MCF 10A (cell line): ENCODE measurements around the gene ELL2. TPM values are rescaled to one million over a fixed set of nuclear protein-coding genes. Genes with fewer than 3 reads are reported as not detected.
"Not testable (repeated sequence)": the region's sequence is repeated elsewhere in the genome, so short reads cannot be mapped to it uniquely, and the experiment has no call there.

Source experiments
- BruUV-seq: library from RNA; stranded (reverse); fragments of 400-500 nt; replicated peaks from 2 replicates; lab custom pipeline; 2021; lab: Mats Ljungman, UMichigan
- CTCF ChIA-PET: fragments of 300-600 bp; sonication (Branson Sonifier 250); formaldehyde crosslinking; extraction: SDS; loops from one replicate; lab custom pipeline; 2021; ENCODE audit warnings: antibody characterized with exemption, inconsistent platforms; lab: Yijun Ruan, JAX
- POLR2A ChIA-PET: fragments of 300-600, 350-650 bp; sonication (Branson Sonifier 250); formaldehyde crosslinking; extraction: SDS; loops from one replicate; lab custom pipeline; 2020; ENCODE audit warnings: antibody characterized with exemption, inconsistent platforms; lab: Yijun Ruan, JAX
- DNase-seq: peaks from one replicate; pipeline ENCODE4 v3.0.0-alpha.2; 2018; ENCODE audit not compliant: unreplicated experiment
- H3K27ac Mint-ChIP-seq: one replicate; pipeline ENCODE4 v1.8.0; 2022; ENCODE audit warnings: mild to moderate bottlenecking, low read depth, mixed read lengths; ENCODE audit not compliant: unreplicated experiment
- H3K27me3 Mint-ChIP-seq: one replicate; pipeline ENCODE4 v1.8.0; 2022; ENCODE audit warnings: mixed read lengths; ENCODE audit not compliant: insufficient read depth, unreplicated experiment
- H3K36me3 Mint-ChIP-seq: one replicate; pipeline ENCODE4 v1.8.0; 2022; ENCODE audit warnings: mild to moderate bottlenecking, moderate library complexity, mixed read lengths; ENCODE audit not compliant: insufficient read depth, unreplicated experiment
- H3K4me1 Mint-ChIP-seq: one replicate; pipeline ENCODE4 v1.8.0; 2022; ENCODE audit warnings: mixed read lengths; ENCODE audit not compliant: insufficient read depth, unreplicated experiment
- H3K4me3 Mint-ChIP-seq: one replicate; pipeline ENCODE4 v1.8.0; 2022; ENCODE audit warnings: mild to moderate bottlenecking, moderate library complexity, mixed read lengths; ENCODE audit not compliant: unreplicated experiment
- H3K9me3 Mint-ChIP-seq: one replicate; pipeline ENCODE4 v1.8.0; 2022; ENCODE audit warnings: mixed read lengths; ENCODE audit not compliant: unreplicated experiment
- CTCF ChIP-seq: fragments of 200-600 bp; IDR thresholded peaks from one replicate; pipeline ENCODE4 v1.8.0; 2022; ENCODE audit warnings: antibody characterized with exemption, mild to moderate bottlenecking; ENCODE audit not compliant: unreplicated experiment
- intact Hi-C: fragments of 100-400 bp; cut with micrococcal nuclease; formaldehyde crosslinking; loops from 2 replicates; pipeline ENCODE4 v1.14.1; 2022
- total RNA-seq: library from RNA; stranded (reverse); gene quantifications from 2 replicates; pipeline ENCODE4 v1.2.3, GENCODE V29; 2022

The ELL2 gene
- total RNA-seq, 1 experiment from 2014 or later = 147 TPM

GRCh38 chr5:95907067-95907705, 54.5 kb downstream of the ELL2 start:
- POLR2A ChIA-PET = interaction anchor here (0.8 to 1.2 kb wide), 4 partner anchors 8 to 22 kb away, joined by 3 to 4 read pairs (median 4); no protein-coding TSS in a partner anchor
- no TSS peak for BruUV-seq

GRCh38 chr5:95906398-95906797, 55.3 kb downstream of the ELL2 start:
- ChIA-PET POLR2A (interaction anchor here (0.8 to 1.2 kb wide), 5 partner anchors 9 to 53 kb away, joined by 3 to 4 read pairs (median 3); no protein-coding TSS in a partner anchor), CTCF (interaction anchor here (0.7 kb wide), 1 partner anchor 331 kb away, joined by 3 read pairs; no protein-coding TSS in a partner anchor)
- intact Hi-C loops = loop anchor here (10.0 kb wide), 1 partner anchor 48 kb away; no protein-coding TSS in a partner anchor
- H3K27ac Mint-ChIP-seq, H3K9me3 Mint-ChIP-seq, H3K4me3 Mint-ChIP-seq, H3K27me3 Mint-ChIP-seq, BruUV-seq: not testable (repeated sequence)
- peak; percentile 33 for DNase-seq
- peaks cover 76% of the 10 kb centered on the region for H3K36me3 Mint-ChIP-seq
- H3K4me1 Mint-ChIP-seq = peaks cover 22% of the 10 kb centered on the region

More at GRCh38 chr5:95907067-95907705, 54.5 kb downstream of the ELL2 start:
- intact Hi-C loops = loop anchor here (10.0 kb wide), 1 partner anchor 48 kb away; no protein-coding TSS in a partner anchor
- Mint-ChIP-seq H3K9me3 (peaks cover 7% of the 10 kb centered on the region), H3K4me3 (no peak overlapping the region), H3K36me3 (peaks cover 76% of the 10 kb centered on the region), H3K4me1 (peaks cover 17% of the 10 kb centered on the region), H3K27ac (no peak overlapping the region), H3K27me3 (no peaks in the 10 kb centered on the region)
- no peak for TF ChIP-seq CTCF
- CTCF ChIA-PET = interaction anchor here (0.5 to 2.3 kb wide), 2 partner anchors 48 to 429 kb away, joined by 3 to 11 read pairs; no protein-coding TSS in a partner anchor
- DNase-seq = no peak

- H3K4me3 Mint-ChIP-seq = no peak overlapping the region
- H3K36me3 Mint-ChIP-seq = peaks cover 73% of the 10 kb centered on the region
- H3K27me3 Mint-ChIP-seq = no peaks in the 10 kb centered on the region
- peaks cover 7% of the 10 kb centered on the region for H3K9me3 Mint-ChIP-seq
- intact Hi-C loops = loop anchor here (10.0 kb wide), 1 partner anchor 50 kb away; no protein-coding TSS in a partner anchor
- DNase-seq = no peak
- no TSS peak for BruUV-seq
- H3K27ac Mint-ChIP-seq = peak overlapping the region; percentile 50
- H3K4me1 Mint-ChIP-seq = peaks cover 33% of the 10 kb centered on the region
- ChIA-PET CTCF (interaction anchor here (0.6 to 0.7 kb wide), 2 partner anchors 8 to 462 kb away, joined by 3 to 4 read pairs; no protein-coding TSS in a partner anchor), POLR2A (interaction anchor here (0.9 to 1.1 kb wide), 3 partner anchors 10 to 51 kb away, joined by 3 to 4 read pairs (median 3); no protein-coding TSS in a partner anchor)
- TF ChIP-seq CTCF = no peak
These were observed 56.8 kb downstream of the ELL2 start for GRCh38 chr5:95904827-95905226.

- no peaks in the 10 kb centered on the region for H3K27me3 Mint-ChIP-seq
- intact Hi-C loops = loop anchor here (10.0 kb wide), 1 partner anchor 51 kb away; no protein-coding TSS in a partner anchor
- POLR2A ChIA-PET = interaction anchor here (1.6 kb wide), 1 partner anchor 42 kb away, joined by 4 read pairs; no protein-coding TSS in a partner anchor
- H3K36me3 Mint-ChIP-seq = peaks cover 81% of the 10 kb centered on the region
- TF ChIP-seq CTCF = no peak
- peaks cover 7% of the 10 kb centered on the region for H3K9me3 Mint-ChIP-seq
- H3K4me1 Mint-ChIP-seq = peaks cover 28% of the 10 kb centered on the region
- H3K27ac Mint-ChIP-seq = no peak overlapping the region
- no peak overlapping the region for H3K4me3 Mint-ChIP-seq
- CTCF ChIA-PET = no interaction called here
- no peak for DNase-seq
- no TSS peak for BruUV-seq
These were observed 57.8 kb downstream of the ELL2 start for GRCh38 chr5:95903838-95904237.
